HepG2 (cell line): ENCODE results near the gene MBD5. TPM values are rescaled to one million over a fixed set of nuclear protein-coding genes. Genes with fewer than 3 reads are reported as not detected.

Experiments used
- ARNT2 ChIP-seq: sonication (generic); formaldehyde crosslinking; IDR thresholded peaks from 2 replicates; pipeline ENCODE4 v1.8.0; 2022; ENCODE audit warnings: mild to moderate bottlenecking, low read depth, missing genetic modification reagents, moderate library complexity
- ATAD3A ChIP-seq: sonication (generic); formaldehyde crosslinking; IDR thresholded peaks from 2 replicates; pipeline ENCODE4 v1.4.0; 2020; ENCODE audit warnings: missing genetic modification reagents
- FOXP1 ChIP-seq, 2 experiments: fragments of 450-650 bp in 1 of 2; IDR thresholded peaks; 2 replicates each; pipeline ENCODE4 v1.6.1; 2017 to 2018; ENCODE audit warnings: antibody characterized with exemption in 1 of 2
- ZNF510 ChIP-seq: sonication (generic); formaldehyde crosslinking; IDR thresholded peaks from 2 replicates; pipeline ENCODE4 v1.4.0; 2020; ENCODE audit warnings: low read depth, mild to moderate bottlenecking, missing genetic modification reagents
- ZNF557 ChIP-seq: sonication (generic); formaldehyde crosslinking; IDR thresholded peaks from 2 replicates; pipeline ENCODE4 v1.4.0; 2020; ENCODE audit warnings: missing genetic modification reagents
- polyA plus RNA-seq, 8 experiments: library from polyadenylated mRNA; depleted of rRNA in 3 of 8; stranded (reverse) in 7 of 8; unstranded in 1 of 8; fragments of >200 nt; fragmentation: Illumina TruSeq in 4 of 8; extraction: Trizol in 4 of 8; gene quantifications; 2 replicates each; pipeline versions ENCODE4 v1.2.1 to v1.2.3, GENCODE V29; 2011 to 2016; ENCODE audit warnings: low read depth in 4 of 8, missing spikeins in 1 of 8, mixed read lengths in 1 of 8; ENCODE audit not compliant: insufficient read depth in 1 of 8
- total RNA-seq, 5 experiments: library from RNA; depleted of rRNA; stranded (reverse); fragments of >200 nt; fragmentation: Illumina TruSeq; extraction: Trizol; gene quantifications; 2 replicates each; pipeline ENCODE4 v1.2.3, GENCODE V29; 2016; ENCODE audit warnings: low read depth in 1 of 5
- TF ChIP-seq, protein P1 (sequence below): sonication (generic); formaldehyde crosslinking; IDR thresholded peaks from 2 replicates; pipeline ENCODE4 v1.4.0; 2020; ENCODE audit warnings: mild to moderate bottlenecking, missing genetic modification reagents, borderline replicate concordance
- TF ChIP-seq, protein P2 (sequence below): sonication (generic); formaldehyde crosslinking; IDR thresholded peaks from one replicate; pipeline ENCODE4 v1.5.1; 2020; ENCODE audit warnings: mild to moderate bottlenecking, missing genetic modification reagents; ENCODE audit errors: not compliant biosample characterization

Gene MBD5
- total and polyA plus RNA-seq, 2 of the 13 experiments (the other 11 are each of a cell fraction or from before 2014, with no cell fraction given): 13.5 to 26.4 TPM

DNA sequence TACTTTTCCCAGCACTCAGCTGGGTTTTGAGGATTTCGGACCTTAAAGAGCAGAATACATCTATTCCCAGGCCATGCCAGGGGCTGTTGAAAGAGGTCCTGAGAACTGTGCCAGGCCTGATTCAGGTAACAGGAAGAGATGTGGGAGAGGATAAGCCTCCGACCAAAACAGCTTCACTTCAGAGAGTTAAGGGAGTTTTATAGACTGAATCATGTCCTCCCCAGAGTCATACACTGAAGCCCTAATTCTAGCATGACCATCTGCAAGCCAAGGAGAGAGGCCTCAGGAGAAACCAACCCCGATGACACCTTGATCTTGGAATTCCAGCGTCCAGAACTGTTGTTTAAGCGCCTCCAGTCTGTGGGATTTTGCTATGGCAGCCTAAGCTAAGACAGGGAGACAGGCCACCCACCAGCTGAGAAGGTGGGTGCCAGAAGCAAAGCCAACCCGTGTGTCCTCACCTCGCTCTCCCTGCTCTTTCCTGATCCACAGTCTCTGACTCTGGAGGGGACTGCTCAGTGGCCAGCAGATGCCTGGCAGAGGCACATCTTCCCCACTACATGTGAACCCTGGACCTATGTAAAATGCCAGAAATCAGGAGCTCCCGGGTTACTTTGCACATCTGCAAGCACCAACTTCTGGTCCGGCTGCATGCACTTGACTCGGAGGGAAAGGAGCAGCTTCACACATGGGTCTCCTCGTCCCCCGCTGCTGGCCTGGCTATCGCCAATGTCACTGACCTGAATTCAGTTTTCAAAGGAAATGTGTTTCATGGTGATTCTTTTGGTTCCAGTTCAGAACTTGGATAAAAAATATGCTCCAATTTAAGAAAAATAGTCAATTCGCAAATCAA, 506.8 kb downstream of the MBD5 start (continued):
- TF ChIP-seq, protein P1, sequence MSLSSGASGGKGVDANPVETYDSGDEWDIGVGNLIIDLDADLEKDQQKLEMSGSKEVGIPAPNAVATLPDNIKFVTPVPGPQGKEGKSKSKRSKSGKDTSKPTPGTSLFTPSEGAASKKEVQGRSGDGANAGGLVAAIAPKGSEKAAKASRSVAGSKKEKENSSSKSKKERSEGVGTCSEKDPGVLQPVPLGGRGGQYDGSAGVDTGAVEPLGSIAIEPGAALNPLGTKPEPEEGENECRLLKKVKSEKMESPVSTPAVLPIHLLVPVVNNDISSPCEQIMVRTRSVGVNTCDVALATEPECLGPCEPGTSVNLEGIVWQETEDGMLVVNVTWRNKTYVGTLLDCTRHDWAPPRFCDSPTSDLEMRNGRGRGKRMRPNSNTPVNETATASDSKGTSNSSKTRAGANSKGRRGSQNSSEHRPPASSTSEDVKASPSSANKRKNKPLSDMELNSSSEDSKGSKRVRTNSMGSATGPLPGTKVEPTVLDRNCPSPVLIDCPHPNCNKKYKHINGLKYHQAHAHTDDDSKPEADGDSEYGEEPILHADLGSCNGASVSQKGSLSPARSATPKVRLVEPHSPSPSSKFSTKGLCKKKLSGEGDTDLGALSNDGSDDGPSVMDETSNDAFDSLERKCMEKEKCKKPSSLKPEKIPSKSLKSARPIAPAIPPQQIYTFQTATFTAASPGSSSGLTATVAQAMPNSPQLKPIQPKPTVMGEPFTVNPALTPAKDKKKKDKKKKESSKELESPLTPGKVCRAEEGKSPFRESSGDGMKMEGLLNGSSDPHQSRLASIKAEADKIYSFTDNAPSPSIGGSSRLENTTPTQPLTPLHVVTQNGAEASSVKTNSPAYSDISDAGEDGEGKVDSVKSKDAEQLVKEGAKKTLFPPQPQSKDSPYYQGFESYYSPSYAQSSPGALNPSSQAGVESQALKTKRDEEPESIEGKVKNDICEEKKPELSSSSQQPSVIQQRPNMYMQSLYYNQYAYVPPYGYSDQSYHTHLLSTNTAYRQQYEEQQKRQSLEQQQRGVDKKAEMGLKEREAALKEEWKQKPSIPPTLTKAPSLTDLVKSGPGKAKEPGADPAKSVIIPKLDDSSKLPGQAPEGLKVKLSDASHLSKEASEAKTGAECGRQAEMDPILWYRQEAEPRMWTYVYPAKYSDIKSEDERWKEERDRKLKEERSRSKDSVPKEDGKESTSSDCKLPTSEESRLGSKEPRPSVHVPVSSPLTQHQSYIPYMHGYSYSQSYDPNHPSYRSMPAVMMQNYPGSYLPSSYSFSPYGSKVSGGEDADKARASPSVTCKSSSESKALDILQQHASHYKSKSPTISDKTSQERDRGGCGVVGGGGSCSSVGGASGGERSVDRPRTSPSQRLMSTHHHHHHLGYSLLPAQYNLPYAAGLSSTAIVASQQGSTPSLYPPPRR (CRISPR knock-in tag): no peak
- no peak for TF ChIP-seq ZNF510 (CRISPR knock-in tag)
- no peak for TF ChIP-seq ZNF557 (CRISPR knock-in tag)
- TF ChIP-seq, protein P2, sequence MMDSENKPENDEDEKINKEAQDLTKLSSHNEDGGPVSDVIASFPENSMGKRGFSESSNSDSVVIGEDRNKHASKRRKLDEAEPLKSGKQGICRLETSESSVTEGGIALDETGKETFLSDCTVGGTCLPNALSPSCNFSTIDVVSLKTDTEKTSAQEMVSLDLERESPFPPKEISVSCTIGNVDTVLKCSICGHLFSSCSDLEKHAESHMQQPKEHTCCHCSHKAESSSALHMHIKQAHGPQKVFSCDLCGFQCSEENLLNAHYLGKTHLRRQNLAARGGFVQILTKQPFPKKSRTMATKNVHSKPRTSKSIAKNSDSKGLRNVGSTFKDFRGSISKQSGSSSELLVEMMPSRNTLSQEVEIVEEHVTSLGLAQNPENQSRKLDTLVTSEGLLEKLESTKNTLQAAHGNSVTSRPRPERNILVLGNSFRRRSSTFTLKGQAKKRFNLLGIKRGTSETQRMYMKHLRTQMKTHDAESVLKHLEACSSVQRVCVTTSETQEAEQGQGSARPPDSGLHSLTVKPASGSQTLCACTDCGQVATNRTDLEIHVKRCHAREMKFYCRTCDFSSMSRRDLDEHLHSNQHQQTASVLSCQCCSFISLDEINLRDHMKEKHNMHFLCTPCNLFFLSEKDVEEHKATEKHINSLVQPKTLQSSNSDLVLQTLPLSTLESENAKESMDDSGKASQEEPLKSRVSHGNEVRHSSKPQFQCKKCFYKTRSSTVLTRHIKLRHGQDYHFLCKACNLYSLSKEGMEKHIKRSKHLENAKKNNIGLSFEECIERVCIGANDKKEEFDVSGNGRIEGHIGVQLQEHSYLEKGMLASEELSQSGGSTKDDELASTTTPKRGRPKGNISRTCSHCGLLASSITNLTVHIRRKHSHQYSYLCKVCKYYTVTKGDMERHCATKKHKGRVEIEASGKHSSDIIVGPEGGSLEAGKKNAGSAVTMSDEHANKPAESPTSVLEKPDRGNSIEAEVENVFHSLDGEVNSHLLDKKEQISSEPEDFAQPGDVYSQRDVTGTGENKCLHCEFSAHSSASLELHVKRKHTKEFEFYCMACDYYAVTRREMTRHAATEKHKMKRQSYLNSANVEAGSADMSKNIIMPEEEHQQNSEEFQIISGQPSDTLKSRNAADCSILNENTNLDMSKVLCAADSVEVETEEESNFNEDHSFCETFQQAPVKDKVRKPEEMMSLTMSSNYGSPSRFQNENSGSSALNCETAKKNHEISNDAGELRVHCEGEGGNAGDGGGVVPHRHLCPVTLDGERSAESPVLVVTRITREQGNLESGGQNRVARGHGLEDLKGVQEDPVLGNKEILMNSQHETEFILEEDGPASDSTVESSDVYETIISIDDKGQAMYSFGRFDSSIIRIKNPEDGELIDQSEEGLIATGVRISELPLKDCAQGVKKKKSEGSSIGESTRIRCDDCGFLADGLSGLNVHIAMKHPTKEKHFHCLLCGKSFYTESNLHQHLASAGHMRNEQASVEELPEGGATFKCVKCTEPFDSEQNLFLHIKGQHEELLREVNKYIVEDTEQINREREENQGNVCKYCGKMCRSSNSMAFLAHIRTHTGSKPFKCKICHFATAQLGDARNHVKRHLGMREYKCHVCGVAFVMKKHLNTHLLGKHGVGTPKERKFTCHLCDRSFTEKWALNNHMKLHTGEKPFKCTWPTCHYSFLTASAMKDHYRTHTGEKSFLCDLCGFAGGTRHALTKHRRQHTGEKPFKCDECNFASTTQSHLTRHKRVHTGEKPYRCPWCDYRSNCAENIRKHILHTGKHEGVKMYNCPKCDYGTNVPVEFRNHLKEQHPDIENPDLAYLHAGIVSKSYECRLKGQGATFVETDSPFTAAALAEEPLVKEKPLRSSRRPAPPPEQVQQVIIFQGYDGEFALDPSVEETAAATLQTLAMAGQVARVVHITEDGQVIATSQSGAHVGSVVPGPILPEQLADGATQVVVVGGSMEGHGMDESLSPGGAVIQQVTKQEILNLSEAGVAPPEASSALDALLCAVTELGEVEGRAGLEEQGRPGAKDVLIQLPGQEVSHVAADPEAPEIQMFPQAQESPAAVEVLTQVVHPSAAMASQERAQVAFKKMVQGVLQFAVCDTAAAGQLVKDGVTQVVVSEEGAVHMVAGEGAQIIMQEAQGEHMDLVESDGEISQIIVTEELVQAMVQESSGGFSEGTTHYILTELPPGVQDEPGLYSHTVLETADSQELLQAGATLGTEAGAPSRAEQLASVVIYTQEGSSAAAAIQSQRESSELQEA (CRISPR knock-in tag): no peak
- TF ChIP-seq ARNT2: no peak
- TF ChIP-seq FOXP1 (IDR thresholded peaks at IDR 0.05): no peak
- no peak for TF ChIP-seq FOXP1 (CRISPR knock-in tag; IDR thresholded peaks at IDR 0.05)
- TF ChIP-seq ATAD3A (CRISPR knock-in tag): no peak
